H9 (cell line): ENCODE results near the gene MAP3K7CL. TPM values are rescaled to one million over a fixed set of nuclear protein-coding genes. Genes with fewer than 3 reads are reported as not detected.

ENCODE experiments used
- DNase-seq: peaks from one replicate; pipeline ENCODE4 v3.0.0-alpha.2; 2017
- H2AFZ ChIP-seq: one replicate; pipeline ENCODE4 v1.6.1; 2013; ENCODE audit warnings: mild to moderate bottlenecking, low read length, control low read depth, moderate library complexity
- H2AK5ac ChIP-seq: 2 replicates; pipeline ENCODE4 v1.6.1; 2013; ENCODE audit warnings: low read length, control low read depth, mixed read lengths; ENCODE audit not compliant: insufficient read length
- H2BK120ac ChIP-seq: one replicate; pipeline ENCODE4 v1.6.1; 2013; ENCODE audit warnings: low read depth, mild to moderate bottlenecking, low read length, control low read depth, inconsistent platforms; ENCODE audit not compliant: poor library complexity, severe bottlenecking
- H2BK12ac ChIP-seq: 2 replicates; pipeline ENCODE4 v1.6.1; 2013; ENCODE audit warnings: low read length, control low read depth, mixed read lengths, low read depth; ENCODE audit not compliant: insufficient read length
- H2BK15ac ChIP-seq: 2 replicates; pipeline ENCODE4 v1.6.1; 2013; ENCODE audit warnings: low read depth, low read length, control low read depth
- H2BK20ac ChIP-seq: one replicate; pipeline ENCODE4 v1.6.1; 2013; ENCODE audit warnings: low read depth, mild to moderate bottlenecking, low read length, control low read depth, inconsistent platforms; ENCODE audit not compliant: poor library complexity, severe bottlenecking
- H2BK5ac ChIP-seq: 2 replicates; pipeline ENCODE4 v1.6.1; 2013; ENCODE audit warnings: low read length, control low read depth, mixed read lengths; ENCODE audit not compliant: insufficient read length
- H3K14ac ChIP-seq: 2 replicates; pipeline ENCODE4 v1.6.1; 2013; ENCODE audit warnings: low read length, control low read depth; ENCODE audit not compliant: insufficient read depth
- H3K18ac ChIP-seq: 2 replicates; pipeline ENCODE4 v1.6.1; 2013; ENCODE audit warnings: low read depth, mild to moderate bottlenecking, mixed read lengths, low read length, control low read depth; ENCODE audit not compliant: insufficient read length
- H3K23ac ChIP-seq: 2 replicates; pipeline ENCODE4 v1.6.1; 2013; ENCODE audit warnings: low read length, control low read depth, mixed read lengths, low read depth; ENCODE audit not compliant: insufficient read length
- H3K23me2 ChIP-seq: 2 replicates; pipeline ENCODE4 v1.6.1; 2013; ENCODE audit warnings: low read depth, mild to moderate bottlenecking, mixed read lengths, low read length, control low read depth; ENCODE audit not compliant: insufficient read length, poor library complexity, severe bottlenecking
- H3K27ac ChIP-seq: 2 replicates; pipeline ENCODE4 v1.5.1; 2013; ENCODE audit warnings: low read length, control low read depth, mixed read lengths, low read depth; ENCODE audit not compliant: insufficient read length
- H3K27me3 ChIP-seq: 2 replicates; pipeline ENCODE4 v1.6.1; 2013; ENCODE audit warnings: low read length, control low read depth, inconsistent platforms; ENCODE audit not compliant: insufficient read depth
- H3K4ac ChIP-seq: 2 replicates; pipeline ENCODE4 v1.6.1; 2013; ENCODE audit warnings: low read depth, mild to moderate bottlenecking, control low read depth, inconsistent platforms, low read length, moderate library complexity
- H3K4me1 ChIP-seq: 2 replicates; pipeline ENCODE4 v1.6.1; 2013; ENCODE audit warnings: low read length, control low read depth, inconsistent platforms; ENCODE audit not compliant: insufficient read depth
- H3K4me2 ChIP-seq: 2 replicates; pipeline ENCODE4 v1.6.1; 2013; ENCODE audit warnings: low read length, control low read depth, mixed read lengths; ENCODE audit not compliant: insufficient read length, insufficient read depth
- H3K56ac ChIP-seq: 2 replicates; pipeline ENCODE4 v1.6.1; 2013; ENCODE audit warnings: low read depth, mild to moderate bottlenecking, mixed read lengths, low read length, control low read depth; ENCODE audit not compliant: insufficient read length
- H3K79me1 ChIP-seq: 2 replicates; pipeline ENCODE4 v1.6.1; 2013; ENCODE audit warnings: low read depth, mild to moderate bottlenecking, moderate library complexity, low read length, control low read depth, inconsistent platforms; ENCODE audit not compliant: insufficient read depth, poor library complexity, severe bottlenecking
- H3K79me2 ChIP-seq: 2 replicates; pipeline ENCODE4 v1.6.1; 2013; ENCODE audit warnings: low read length, control low read depth, inconsistent platforms; ENCODE audit not compliant: insufficient read depth
- H3K9ac ChIP-seq: 2 replicates; pipeline ENCODE4 v1.6.1; 2013; ENCODE audit warnings: low read length, control low read depth, mixed read lengths; ENCODE audit not compliant: insufficient read length; ENCODE audit errors: extremely low read depth
- H3K9me3 ChIP-seq: one replicate; pipeline ENCODE4 v1.6.1; 2013; ENCODE audit warnings: low read depth, low read length, inconsistent platforms; ENCODE audit not compliant: control insufficient read depth
- H3T11ph ChIP-seq: one replicate; pipeline ENCODE4 v1.6.1; 2013; ENCODE audit warnings: mild to moderate bottlenecking, low read length, control low read depth, inconsistent platforms
- H4K20me1 ChIP-seq: one replicate; pipeline ENCODE4 v1.6.1; 2013; ENCODE audit not compliant: control insufficient read depth, insufficient read length, insufficient read depth
- H4K5ac ChIP-seq: 2 replicates; pipeline ENCODE4 v1.6.1; 2013; ENCODE audit warnings: low read depth, mild to moderate bottlenecking, mixed read lengths, low read length, control low read depth; ENCODE audit not compliant: insufficient read length
- H4K8ac ChIP-seq: replicated peaks from 2 replicates; pipeline ENCODE4 v1.6.1; 2013; ENCODE audit warnings: low read length, control low read depth, mixed read lengths, low read depth; ENCODE audit not compliant: insufficient read length
- H4K91ac ChIP-seq: 2 replicates; pipeline ENCODE4 v1.6.1; 2013; ENCODE audit warnings: low read depth, mild to moderate bottlenecking, moderate library complexity, mixed read lengths, low read length, control low read depth; ENCODE audit not compliant: insufficient read length
- H3K27ac Mint-ChIP-seq, 3 experiments: 2 replicates in 2 of 3; 3 replicates in 1 of 3; pipeline ENCODE4 v1.8.0; 2020 to 2021; ENCODE audit warnings: mixed read lengths in 3 of 3, mild to moderate bottlenecking in 1 of 3, moderate library complexity in 1 of 3
- H3K27me3 Mint-ChIP-seq: 2 replicates; pipeline ENCODE4 v1.8.0; 2021; ENCODE audit warnings: low read depth, mild to moderate bottlenecking, moderate library complexity, mixed read lengths
- H3K36me3 Mint-ChIP-seq, 3 experiments: 2 replicates in 2 of 3; 3 replicates in 1 of 3; pipeline ENCODE4 v1.8.0; 2020 to 2021; ENCODE audit warnings: low read depth in 3 of 3, mixed read lengths in 3 of 3; ENCODE audit not compliant: insufficient read depth in 1 of 3
- H3K4me1 Mint-ChIP-seq, 2 experiments: 2 replicates each; pipeline ENCODE4 v1.8.0; 2020; ENCODE audit warnings: mixed read lengths in 2 of 2
- H3K4me3 Mint-ChIP-seq, 2 experiments: 2 replicates in 1 of 2; 3 replicates in 1 of 2; pipeline ENCODE4 v1.8.0; 2020 to 2021; ENCODE audit warnings: mild to moderate bottlenecking in 2 of 2, mixed read lengths in 2 of 2, moderate library complexity in 1 of 2
- H3K9me3 Mint-ChIP-seq, 2 experiments: 2 replicates in 1 of 2; 3 replicates in 1 of 2; pipeline ENCODE4 v1.8.0; 2020; ENCODE audit warnings: mild to moderate bottlenecking in 2 of 2, mixed read lengths in 2 of 2, moderate library complexity in 1 of 2
- WGBS: extraction: QIAGEN DNeasy Blood & Tissue Kit; methylation state at CpG from one replicate; pipeline ENCODE4 v1.1.7; 2013; ENCODE audit warnings: missing lambda C conversion rate, low lambda C conversion rate, mixed read lengths; ENCODE audit not compliant: insufficient read length; ENCODE audit errors: extremely low coverage; 5-methylcytosine and 5-hydroxymethylcytosine counted together
- total RNA-seq: library from RNA; stranded (reverse); gene quantifications from 2 replicates; pipeline ENCODE4 v1.2.1, GENCODE V29; 2021
- TF ChIP-seq, protein P1 (sequence below): fragments of 200-600 bp; sonication (generic); conservative IDR thresholded peaks from 3 replicates; pipeline ENCODE4 v1.8.0; 2021; ENCODE audit warnings: antibody characterized with exemption, mild to moderate bottlenecking

MAP3K7CL gene
- total RNA-seq, 1 experiment from 2014 or later: not detected

DNA sequence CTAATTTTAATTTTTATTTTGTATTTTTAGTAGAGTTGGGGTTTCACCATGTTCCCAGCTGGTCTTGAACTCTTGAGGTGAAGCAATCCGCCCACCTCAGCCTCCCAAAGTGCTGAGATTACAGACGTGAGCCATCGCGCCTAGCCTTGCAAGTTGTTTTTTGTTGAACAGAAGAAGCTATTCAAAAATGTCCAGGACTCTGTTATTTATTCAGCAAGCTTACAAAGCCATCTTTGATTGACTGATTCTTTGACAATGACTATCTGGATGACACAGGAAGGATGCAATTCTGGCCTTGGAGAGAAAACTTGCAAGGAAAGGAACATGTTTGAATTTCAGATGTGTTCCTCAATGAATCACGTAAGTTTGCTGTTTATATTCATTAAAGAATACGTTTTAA is 63.5 kb downstream of the MAP3K7CL start:
- Mint-ChIP-seq H3K9me3 (peaks cover 4 to 5% of the 10 kb centered on the region in 2 experiments), H3K36me3 (peaks cover 3 to 10% (median 5%) of the 10 kb centered on the region in 3 experiments), H3K4me1 (peaks cover 19 to 30% of the 10 kb centered on the region in 2 experiments), H3K27ac (no peak overlapping the region), H3K27me3 (no peaks in the 10 kb centered on the region), H3K4me3 (no peak overlapping the region)
- no peak overlapping the region for H2BK20ac ChIP-seq
- no peaks in the 10 kb centered on the region for H3K27me3 ChIP-seq
- no peaks in the 10 kb centered on the region for H3K79me2 ChIP-seq
- no peak overlapping the region for H2AK5ac ChIP-seq
- H4K91ac ChIP-seq: no peak overlapping the region
- H3K79me1 ChIP-seq: no peaks in the 10 kb centered on the region
- H3K4ac ChIP-seq: no peak overlapping the region
- no peaks in the 10 kb centered on the region for H4K20me1 ChIP-seq
- no peak overlapping the region for H2BK12ac ChIP-seq
- no peak overlapping the region for H3T11ph ChIP-seq
- TF ChIP-seq, protein P1, sequence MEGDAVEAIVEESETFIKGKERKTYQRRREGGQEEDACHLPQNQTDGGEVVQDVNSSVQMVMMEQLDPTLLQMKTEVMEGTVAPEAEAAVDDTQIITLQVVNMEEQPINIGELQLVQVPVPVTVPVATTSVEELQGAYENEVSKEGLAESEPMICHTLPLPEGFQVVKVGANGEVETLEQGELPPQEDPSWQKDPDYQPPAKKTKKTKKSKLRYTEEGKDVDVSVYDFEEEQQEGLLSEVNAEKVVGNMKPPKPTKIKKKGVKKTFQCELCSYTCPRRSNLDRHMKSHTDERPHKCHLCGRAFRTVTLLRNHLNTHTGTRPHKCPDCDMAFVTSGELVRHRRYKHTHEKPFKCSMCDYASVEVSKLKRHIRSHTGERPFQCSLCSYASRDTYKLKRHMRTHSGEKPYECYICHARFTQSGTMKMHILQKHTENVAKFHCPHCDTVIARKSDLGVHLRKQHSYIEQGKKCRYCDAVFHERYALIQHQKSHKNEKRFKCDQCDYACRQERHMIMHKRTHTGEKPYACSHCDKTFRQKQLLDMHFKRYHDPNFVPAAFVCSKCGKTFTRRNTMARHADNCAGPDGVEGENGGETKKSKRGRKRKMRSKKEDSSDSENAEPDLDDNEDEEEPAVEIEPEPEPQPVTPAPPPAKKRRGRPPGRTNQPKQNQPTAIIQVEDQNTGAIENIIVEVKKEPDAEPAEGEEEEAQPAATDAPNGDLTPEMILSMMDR: no peak
- H3K14ac ChIP-seq: no peak overlapping the region
- H3K9ac ChIP-seq: no peak overlapping the region
- H3K4me2 ChIP-seq: no peak overlapping the region
- no peak overlapping the region for H2BK5ac ChIP-seq
- no peak overlapping the region for H2BK120ac ChIP-seq
- H3K9me3 ChIP-seq: no peaks in the 10 kb centered on the region
- H4K8ac ChIP-seq: no peak overlapping the region
- H3K23ac ChIP-seq: no peak overlapping the region
- H2BK15ac ChIP-seq: no peak overlapping the region
- H3K27ac ChIP-seq: no peak overlapping the region
- H4K5ac ChIP-seq: no peak overlapping the region
- no peak overlapping the region for H3K56ac ChIP-seq
- H3K23me2 ChIP-seq: no peaks in the 10 kb centered on the region
- no peak for DNase-seq
- no CpG with 5 or more reads among the region's 6 CpGs for WGBS
- no peaks in the 10 kb centered on the region; the same call in 1 of the 2 replicates for H3K4me1 ChIP-seq
- H2AFZ ChIP-seq: no peak overlapping the region
- no peak overlapping the region for H3K18ac ChIP-seq
